Dedifferentiated amniotic fluid mesenchymal stem cell (primary cell): ENCODE data around the gene RAB40A.
A peak's percentile ranks its signal among the peaks of the same experiment; 100 is the strongest.
"Not testable (repeated sequence)": the region's sequence is repeated elsewhere in the genome, so short reads cannot be mapped to it uniquely, and the experiment has no call there.

Experiments
- DNase-seq: peaks from one replicate; pipeline ENCODE4 v3.0.0-alpha.2; 2016; ENCODE audit errors: extremely low spot score

Gene RAB40A

DNA sequence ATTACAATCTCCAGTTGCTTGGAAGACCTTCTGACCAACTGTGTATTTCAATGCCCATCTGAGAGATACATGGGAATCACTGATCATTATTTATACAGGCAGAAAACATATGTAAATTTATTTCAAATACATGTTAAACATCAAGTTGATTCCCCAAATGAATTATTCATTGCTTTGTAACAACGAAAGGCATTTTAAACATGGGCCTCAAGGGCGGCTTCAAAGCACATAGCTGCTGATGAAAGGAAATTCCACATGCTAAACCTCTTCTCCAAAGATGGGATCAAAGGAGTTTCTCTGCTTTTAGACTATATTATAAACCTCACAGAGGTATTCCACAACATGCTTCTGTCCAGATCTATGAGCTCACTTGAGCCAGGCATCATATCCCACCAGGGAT, 4.3 kb upstream of the RAB40A start:
- no peak for DNase-seq

DNA sequence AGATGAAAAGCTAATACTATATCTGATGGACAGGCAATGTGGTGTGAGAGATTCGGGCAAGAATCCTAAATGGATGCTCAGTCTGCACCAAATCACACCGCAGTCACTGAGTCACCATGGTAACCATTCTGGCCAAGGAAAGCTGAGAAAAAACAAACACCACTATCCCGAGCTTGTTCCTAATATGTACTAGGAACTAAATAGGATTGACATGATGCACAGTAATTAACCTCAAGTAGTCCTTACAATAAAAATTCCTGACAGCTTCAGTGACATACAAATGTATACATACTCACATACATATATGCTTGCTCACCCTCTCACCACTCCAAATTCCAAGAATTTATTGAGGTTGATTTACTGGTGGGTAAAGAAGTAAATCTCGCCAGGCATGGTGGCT, 1.1 kb upstream of the RAB40A start:
- no peak for DNase-seq

DNA sequence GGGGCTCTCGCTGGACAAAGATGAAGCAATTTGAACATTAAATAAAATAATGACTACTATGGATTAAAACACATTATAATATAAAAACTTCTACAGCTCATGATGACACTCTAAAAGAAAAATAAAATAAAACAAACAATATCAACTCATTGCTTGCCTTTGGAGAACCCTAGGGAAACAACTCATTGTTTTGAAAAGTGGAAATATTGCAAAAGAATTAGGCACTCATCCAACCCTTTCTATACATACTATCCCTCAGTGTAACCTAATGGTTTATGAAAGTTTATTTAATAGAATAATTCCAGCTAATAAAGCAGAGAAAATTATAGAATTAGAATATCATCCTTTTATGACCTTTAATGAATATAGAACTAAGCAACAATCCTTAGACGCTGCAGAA, 718 bp downstream of the RAB40A start:
- no peak for DNase-seq

DNA sequence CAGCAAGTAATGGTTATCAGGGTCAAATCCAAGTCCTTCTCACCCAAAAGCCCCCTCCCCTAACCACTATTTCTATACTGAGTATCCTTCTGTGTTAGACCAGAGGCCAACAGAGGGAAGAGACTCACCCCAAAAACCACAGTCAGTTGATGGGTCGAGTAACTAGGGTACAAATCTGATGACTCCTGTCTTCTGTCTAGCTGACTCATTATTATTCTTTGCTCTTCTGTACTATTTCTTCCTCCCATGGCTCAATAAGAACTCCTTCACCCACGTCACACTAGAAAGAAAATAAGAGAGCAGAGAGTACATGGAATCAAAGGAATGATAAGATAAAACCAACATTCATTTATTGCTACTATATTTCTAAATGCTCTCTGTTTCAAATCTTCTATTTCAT, 2.0 kb downstream of the RAB40A start:
- DNase-seq, result no peak

DNA sequence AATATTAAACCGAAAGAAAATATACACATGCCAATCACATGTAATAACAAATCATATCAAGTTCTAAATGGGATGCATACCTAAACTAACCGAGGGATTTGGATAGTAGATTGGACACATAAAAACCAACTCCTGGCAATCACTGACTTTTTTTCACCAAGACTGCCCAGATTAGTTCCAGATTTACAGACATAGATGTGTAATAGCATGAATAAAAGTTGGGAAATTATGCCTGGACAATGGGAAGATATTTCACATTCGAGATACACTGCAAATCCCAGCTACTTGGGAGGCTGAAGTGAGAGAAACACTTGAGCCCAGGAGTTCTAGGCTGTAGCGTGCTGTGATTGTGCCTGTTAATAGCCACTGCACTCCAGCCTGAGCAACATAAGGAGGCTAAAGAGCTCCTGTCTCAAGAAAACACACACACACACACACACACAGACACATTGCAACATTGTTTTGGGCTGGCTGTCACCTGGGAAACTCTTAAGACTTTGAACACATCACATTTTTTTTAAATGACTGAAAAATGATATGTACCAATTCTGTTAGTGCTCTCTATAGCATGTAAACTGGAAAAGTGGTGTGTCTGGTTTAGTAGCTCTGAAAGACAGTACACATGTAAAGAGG, 5.7 kb downstream of the RAB40A start:
- no peak for DNase-seq

DNA sequence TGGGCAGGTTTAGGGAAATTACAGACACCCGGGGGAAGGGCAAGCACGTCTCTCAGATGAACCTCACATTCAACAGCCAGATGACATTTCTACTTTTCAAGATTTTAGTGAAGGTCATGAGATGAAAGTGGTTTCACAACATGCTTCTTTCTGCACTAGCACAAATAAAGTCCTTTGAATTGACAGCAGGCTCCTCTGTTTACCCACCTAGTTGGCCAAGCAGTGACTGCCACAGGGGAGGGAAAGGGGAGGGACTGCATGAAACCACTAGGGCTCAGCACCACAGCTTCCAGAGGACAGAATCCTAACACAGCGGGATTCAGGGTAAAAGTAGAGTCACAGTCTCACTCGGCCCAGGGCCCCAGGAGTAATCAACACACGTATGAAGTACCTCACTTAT, 6.2 kb downstream of the RAB40A start:
- DNase-seq, result no peak

DNA sequence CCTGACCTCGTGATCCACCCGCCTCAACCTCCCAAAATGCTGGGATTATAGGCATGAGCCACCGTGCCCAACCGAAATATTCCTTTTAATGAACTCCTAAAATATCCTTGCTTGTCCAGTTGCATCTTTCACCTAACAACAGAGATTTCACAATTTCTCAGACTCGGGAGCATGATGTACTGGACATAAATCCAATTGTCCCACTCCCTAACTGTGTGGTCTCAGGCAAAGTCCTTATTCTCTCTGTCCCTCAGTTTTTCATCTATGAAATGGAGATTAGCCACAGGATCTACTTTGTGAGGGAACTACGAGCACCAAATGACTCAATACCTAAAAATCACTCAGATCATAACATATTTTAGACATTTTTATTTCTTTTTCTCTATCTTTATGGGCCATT, 9.3 kb downstream of the RAB40A start:
- DNase-seq, result no peak

DNA sequence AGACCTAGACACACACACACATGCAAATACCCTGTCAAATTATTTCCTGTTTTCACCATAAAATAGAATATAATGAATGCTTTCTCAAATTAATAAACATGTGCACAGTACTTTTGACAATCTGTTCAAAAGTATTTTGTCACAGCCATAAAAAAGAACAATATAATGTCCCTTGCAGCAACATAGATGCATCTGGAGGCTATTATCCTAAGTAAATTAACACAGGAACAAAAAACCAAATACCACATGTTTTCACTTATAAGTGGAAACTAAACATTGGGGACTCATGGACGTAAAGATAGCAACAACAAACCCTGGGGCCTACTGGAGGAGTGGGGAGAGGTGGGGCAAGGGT, 15.5 kb downstream of the RAB40A start:
- DNase-seq, result no peak

DNA sequence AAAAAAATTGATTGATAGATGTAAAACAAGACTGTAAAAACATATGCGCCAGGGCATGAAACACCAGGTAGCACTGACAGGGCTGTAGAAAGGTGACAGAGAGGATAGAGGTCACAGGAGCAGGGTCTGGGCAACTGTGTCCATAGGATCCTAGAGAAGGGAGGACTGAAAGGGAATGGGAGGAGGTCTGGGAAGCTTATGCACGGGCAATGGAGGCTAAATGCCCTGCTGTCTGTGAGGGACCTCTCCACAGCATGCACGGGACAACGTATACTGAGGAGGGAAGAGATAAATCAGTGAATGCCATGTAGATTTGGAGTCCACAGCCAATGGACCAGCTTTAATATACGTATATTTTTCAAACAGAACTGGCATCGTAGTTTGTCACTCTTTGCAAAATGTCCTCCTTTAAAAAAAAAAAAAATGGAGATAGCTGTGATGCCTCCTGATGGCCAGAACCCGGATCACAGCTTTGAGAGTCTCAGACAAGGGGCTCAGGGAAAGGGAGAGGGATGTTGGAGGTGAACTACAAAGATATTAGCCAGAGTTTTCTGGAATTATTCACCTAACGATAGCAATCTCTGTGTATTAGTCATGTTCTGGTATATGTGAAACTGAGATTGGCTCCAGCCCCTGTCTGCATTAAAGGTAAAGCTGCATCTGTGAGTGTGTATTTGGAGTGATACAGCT, 16.0 kb downstream of the RAB40A start:
- DNase-seq, result no peak

DNA sequence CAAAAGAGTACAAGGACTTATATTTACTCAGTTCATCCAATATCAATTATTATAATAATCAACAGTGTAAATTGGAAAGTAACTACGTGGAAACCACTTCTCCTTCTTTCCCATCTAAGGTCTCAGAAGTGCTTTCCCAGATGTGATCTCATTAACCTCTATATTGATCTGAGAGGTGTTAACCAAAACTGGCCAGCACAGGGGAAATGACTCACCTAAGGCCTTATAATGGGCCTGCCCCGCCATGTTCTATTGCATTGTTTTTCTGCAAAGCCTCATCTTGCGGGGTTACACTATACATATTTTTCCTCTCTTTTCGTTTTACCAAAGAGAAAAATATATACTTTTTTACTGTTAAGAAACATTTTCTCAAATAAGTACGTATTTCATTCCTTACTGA, 20.5 kb downstream of the RAB40A start:
- DNase-seq, result no peak

DNA sequence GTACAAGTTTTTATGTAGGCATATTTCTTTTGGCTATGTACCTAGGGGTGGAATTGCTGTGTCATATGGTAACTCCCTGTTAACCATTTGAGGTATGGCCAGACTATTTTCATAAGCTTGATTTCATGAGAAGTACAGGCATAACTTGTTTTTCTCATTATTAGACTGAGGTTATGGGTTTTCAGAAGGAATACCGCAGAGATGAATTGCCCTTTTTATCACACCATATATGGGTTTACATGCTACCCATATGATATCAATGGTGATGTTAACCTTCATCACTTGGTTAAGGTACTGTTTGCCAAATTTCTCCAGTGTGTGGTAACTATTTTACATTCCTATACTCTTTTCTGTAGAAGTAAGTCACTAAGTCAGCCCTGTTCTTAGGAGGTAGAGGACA, 23.5 kb downstream of the RAB40A start:
- no peak for DNase-seq

DNA sequence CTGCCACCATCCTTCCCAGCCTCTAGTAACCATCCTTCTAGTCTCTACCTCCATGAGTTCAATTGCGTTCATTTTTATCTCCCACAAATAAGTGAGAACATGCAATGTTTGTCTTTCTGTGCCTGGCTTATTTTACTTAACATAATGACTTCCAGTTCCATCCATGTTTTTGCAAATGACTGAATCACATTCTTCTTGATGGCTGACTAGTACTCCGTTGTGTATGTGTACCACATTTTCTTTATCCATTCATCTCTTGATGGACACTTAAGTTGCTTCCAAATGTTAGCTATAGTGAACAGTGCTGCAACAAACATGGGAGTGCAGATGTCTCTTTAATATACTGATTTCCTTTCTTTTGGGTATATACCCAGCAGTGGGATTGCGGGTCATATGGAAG, 25.7 kb downstream of the RAB40A start:
- not testable (repeated sequence) for DNase-seq

DNA sequence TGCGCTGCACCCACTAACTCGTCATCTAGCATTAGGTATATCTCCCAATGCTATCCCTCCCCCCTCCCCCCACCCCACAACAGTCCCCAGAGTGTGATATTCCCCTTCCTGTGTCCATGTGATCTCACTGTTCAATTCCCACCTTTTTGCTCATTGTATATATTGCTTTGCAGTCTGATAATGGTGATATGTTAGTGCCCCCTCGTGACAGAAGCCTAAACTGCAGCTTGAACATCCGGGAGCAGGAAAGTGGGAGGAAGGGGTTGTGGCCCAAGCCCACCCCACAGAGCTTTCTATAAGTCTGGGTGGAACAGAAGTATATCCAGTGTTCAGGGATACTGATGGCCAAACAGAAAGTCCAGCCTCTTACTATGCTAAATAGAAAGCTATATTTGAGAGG, 29.6 kb downstream of the RAB40A start:
- DNase-seq, result not testable (repeated sequence)

DNA sequence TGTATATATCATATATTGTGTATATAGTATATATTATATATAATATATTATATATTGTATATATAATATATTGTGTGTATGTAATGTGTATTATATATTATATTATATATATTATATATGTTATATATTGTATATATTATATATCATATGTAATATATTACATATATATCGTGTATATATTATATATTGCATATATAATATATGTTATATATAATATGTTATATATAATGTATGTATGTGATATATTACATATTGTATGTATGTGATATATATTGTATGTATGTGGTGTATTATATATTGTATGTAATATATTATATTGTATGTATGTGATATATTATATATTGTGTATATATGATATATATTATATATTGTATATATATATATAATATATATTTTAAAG, 30.5 kb downstream of the RAB40A start:
- no peak for DNase-seq

DNA sequence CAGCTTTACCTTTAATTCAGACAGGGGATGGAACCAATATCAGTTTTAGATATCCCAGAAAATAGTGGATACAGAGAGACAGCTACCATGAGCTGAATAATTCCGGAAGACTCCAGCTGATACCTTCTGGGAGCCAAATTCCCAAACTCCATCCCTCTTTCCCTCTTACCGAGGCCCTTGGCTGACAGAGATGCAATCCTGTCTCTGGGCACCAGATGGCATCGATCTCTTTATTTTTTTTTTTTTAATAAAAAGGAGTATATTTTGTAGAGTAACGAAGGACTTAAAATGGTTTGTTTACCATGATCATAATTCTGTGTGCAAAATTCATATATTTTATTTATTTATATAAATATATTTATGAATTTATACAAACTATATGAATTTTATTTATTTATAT, 31.0 kb downstream of the RAB40A start:
- no peak for DNase-seq

DNA sequence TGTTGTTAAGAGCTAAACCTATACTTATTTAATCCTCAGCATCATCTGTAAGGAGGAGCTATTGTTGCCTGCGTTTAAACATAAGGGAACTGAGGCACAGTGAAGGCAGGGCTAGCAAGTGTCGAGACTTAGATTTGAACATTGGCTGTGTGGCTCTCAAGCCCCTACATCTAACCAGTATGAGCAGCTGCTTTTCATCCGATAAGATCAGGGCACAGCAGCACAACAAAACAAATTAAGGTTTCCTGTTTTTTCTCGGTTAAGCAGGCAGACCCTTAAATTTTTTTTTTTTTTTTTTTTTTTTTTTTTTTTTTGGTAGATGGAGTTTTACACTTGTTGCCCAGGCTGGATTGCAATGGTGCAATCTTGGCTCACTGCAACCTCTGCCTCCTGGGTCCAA, 35.6 kb downstream of the RAB40A start:
- no peak for DNase-seq

DNA sequence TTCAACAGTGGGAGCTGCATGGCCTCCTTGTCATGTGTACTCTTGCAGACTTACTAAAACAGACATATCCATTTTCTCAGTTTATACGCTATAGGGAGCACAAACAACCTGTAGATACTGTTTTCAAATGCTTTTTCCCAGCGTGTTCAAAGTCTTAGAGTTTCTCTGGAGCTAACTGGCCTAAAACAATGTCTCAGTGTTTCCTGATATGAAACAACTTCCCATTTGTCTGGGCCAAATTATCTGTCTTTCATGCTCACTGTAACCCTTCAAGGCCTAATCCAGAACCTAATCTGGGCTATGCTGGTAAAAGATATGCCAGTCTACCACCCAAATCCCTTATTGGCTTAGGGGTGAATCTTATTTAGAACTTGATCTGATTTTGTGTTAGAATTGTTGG, 38.8 kb downstream of the RAB40A start:
- no peak for DNase-seq

DNA sequence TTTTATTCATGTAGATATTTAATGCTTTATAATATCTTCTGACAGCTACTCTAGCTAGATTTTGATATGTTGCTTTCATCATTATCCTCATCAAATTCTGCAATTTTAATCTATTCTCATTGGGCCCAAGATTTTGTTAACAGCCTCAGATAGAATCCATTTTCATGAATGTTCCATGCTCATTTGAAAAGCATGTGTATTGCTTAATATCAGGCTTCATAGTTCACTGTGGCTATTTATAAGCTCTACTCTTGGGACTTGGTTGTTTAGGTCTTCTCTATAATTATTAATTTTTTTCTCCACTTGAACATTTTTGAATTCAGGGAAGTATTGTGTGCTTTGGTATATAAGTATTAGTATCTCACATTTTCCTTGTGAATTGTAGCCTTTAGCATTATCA, 41.8 kb downstream of the RAB40A start:
- no peak for DNase-seq

DNA sequence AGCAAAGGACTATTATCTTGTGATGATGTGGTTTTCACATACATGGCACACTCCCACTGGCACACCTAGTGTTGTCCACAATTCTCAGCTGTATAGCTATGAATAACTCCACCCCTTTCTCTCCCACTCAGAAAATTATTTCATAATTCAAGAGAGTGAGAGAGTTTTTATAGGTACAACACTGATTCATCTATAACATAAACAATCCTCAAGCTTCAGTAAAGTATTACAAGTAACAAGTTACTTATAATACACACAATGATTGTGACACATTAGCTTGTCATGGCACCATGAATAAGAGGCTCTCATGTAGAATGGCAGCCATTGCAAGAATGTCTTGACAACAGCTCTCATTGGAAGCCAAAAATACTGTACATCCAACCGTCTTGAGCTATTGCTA, 43.9 kb downstream of the RAB40A start:
- DNase-seq, result no peak

DNA sequence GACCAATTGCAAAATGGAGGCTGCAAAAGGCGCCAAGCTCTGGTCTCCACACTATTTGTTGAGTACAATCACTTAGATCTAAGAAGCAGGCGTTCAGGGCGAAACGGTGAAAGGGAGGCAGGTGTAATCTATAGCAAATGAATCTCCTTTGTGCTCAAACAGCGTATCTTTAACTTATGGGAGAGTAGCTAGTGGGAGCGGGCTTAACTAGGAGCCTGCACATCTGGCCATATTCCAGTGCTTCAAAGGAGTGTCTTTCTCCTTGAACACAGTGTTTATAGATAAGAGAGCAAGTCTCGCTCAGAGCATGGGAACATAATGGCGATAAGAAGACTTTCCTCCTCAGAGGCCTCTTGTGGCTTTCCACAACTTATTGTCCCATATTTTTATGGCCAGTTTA, 49.3 kb downstream of the RAB40A start:
- not testable (repeated sequence) for DNase-seq

DNA sequence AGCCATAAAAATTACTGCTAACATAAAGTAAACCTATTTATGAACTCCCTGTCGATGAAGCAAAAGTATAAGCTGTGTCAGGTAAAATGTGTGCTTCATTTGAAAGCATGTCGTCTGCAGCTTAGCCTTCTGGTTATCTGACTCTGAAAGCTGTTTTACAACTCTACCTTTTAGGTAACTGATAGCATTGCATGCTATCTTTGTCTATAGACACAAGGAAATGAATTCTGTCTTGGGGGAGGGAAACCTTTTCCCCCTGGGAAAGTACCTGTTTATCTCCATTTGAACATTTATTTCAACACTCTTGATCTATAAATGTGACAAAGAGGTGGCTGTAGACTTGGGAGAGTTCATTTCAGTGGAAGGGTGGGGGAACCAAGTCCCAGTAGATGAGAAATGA, 51.4 kb downstream of the RAB40A start:
- no peak for DNase-seq

DNA sequence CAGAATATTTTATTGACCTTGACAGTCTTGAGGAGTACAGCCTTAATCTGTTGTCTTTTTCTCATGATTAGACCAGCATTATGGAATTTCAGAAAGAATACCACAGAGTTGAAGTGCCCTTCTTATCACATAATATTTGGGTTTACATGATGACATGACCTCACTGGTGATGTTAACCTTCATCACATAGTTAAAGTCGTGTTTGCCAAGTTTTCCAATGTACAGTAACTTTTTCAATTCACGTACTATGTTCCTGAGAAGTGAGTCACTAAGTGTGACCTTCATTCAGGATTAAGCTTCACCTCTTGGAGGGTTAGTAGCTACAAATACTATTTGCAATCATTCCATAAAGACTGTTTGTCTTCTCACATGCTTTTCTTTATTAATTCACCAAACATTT, 52.1 kb downstream of the RAB40A start:
- no peak for DNase-seq

DNA sequence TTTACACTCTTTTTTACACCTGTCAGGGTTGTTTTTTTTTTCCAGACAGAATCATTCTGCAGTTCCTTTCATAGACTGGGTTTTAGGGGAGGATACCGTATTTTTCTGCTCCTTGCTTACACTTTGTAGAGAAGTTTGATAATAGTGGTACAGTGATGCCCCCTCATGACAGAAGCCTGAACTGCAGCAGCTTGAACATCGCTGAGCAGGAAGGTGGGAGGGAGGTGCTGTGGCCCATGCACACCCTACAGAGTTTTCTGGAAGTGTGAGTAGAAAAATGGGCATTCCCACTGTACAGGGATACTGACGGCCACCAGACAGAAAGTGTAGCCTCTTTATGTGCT, 54.5 kb downstream of the RAB40A start:
- peak; percentile 76 for DNase-seq

DNA sequence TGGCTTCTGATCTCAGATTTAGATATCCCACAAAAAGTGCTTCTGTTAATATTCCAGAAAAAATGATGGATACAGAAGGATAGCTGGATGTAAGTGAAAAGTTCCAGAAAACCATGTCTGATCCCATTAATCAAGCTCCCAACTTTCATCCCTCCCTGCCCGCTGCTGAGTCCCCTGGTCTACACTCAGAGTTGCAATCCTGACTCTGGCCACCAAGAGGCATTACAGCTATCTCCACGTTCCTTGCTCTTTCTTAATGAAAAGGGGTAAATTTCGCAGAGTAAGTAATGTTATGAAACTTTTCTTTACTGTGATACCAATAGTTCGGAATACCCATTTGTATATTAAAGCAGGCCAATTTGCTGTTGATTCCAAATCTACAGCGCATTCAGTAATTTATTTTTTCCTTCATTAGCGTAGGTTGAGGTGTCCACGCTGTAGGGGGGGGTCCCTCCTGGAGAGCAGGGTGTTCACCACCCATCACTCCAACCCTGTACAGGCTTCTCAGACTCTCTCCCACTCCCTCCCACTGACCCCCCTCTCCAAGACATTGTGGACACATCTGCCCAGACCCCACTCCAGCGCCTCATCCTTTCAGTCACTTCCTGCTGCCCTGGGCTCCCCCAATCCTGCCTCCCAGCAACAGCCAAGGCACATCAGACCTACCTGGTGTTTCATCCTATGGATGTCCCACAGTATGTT, 55.1 kb downstream of the RAB40A start:
- DNase-seq, result no peak
